NCI-H2171 (cell line): Measurements from ENCODE around the gene ADGRG2.
A peak's percentile ranks its signal among the peaks of the same experiment; 100 is the strongest.

Experiments
- DNase-seq: peaks from one replicate; lab custom pipeline; 2025; lab: John Stamatoyannopoulos, UW

Gene ADGRG2, protein sequence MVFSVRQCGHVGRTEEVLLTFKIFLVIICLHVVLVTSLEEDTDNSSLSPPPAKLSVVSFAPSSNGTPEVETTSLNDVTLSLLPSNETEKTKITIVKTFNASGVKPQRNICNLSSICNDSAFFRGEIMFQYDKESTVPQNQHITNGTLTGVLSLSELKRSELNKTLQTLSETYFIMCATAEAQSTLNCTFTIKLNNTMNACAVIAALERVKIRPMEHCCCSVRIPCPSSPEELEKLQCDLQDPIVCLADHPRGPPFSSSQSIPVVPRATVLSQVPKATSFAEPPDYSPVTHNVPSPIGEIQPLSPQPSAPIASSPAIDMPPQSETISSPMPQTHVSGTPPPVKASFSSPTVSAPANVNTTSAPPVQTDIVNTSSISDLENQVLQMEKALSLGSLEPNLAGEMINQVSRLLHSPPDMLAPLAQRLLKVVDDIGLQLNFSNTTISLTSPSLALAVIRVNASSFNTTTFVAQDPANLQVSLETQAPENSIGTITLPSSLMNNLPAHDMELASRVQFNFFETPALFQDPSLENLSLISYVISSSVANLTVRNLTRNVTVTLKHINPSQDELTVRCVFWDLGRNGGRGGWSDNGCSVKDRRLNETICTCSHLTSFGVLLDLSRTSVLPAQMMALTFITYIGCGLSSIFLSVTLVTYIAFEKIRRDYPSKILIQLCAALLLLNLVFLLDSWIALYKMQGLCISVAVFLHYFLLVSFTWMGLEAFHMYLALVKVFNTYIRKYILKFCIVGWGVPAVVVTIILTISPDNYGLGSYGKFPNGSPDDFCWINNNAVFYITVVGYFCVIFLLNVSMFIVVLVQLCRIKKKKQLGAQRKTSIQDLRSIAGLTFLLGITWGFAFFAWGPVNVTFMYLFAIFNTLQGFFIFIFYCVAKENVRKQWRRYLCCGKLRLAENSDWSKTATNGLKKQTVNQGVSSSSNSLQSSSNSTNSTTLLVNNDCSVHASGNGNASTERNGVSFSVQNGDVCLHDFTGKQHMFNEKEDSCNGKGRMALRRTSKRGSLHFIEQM

GRCh38 chrX:19121898-19122640, at the start of gene ADGRG2:
Gene ADGRG2 (minus strand): TSS chrX:19122468. CDS start chrX:19068834, 53,634 bp downstream.
- peak; percentile 23 for DNase-seq

GRCh38 chrX:19168609-19169008, 46.3 kb upstream of the ADGRG2 start:
- DNase-seq, result no peak

GRCh38 chrX:19162851-19163250, 40.6 kb upstream of the ADGRG2 start:
- no peak for DNase-seq

DNA sequence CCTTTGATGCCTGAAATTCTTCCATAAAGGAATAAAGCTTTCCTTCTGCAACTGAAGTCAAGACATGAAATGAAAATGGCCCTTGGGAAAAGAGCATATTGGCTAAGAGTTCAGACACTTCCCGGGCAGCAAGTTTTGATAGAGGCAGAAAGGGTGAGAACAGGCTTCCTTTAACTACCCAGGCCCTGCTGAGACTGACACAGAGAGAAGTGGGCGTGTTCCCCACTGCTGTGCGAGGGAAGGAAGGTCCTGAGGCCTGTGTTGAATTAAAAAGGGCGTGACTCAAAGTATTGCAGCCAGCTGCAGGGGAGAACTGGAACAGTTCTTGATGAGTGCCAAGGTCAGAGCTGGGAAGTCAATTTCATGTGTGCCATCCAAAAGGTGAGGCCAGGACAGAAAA, 33.9 kb upstream of the ADGRG2 start:
- no peak for DNase-seq

GRCh38 chrX:19152762-19153161, 30.5 kb upstream of the ADGRG2 start:
- DNase-seq, result no peak

DNA sequence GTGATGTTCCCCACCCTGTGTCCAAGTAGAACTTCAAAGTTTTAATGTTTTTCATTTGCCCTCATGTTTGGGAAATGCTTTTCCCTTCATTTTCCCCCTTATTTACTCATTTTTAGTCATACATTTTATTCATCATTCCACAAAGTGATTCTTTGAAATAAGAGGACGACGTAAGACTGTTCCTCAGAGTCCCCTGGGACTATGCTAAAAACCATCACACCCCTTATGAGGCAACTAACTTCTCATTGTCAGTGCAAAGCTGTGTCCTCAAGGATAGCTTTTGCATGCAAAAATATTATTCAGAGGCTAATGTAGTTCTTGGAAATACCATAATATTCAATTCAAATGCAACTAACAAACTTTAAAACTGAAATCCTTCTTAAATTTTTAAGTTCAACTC, 14.8 kb upstream of the ADGRG2 start:
- no peak for DNase-seq

DNA sequence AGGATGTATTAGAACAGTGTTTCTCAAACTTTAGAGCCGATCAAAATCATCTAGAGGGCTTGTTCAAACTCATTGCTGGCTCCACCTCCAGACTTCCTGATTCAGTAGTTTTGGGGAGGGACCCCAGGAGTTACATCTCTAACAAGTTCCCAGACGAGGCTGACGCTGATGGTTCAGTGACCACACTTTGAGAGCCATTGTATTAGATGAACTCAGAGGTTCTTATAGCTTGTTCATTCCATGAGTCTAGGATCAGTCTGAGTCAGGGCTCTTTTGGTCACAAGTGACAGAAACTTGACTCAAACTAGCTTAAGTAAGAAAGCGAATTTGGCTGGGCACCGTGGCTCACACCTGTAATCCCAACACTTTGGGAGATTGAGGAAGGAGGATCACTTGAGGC, 11.5 kb upstream of the ADGRG2 start:
- DNase-seq, result no peak

DNA sequence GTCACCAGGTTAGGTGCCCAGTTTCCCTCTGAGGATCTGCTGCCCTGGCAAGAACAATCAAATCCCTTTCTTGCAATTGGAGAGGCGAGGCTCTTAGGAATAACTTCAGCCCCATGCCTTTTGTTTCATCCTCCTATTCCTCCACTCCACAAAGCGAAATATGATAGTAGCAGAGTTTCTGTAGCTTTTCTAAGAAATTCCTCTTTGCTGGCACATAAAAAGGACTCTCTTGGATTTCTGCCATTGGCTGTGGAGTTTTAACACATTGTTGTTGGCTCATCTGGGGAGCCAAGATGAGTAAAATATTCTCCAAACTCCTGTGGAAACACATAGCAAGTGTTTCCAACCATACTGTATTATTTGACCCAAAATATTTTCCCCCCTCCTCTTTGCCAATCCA, 11.0 kb upstream of the ADGRG2 start:
- DNase-seq, result no peak

- DNase-seq, result no peak
Observed at GRCh38 chrX:19130628-19131027, 8.4 kb upstream of the ADGRG2 start.

DNA sequence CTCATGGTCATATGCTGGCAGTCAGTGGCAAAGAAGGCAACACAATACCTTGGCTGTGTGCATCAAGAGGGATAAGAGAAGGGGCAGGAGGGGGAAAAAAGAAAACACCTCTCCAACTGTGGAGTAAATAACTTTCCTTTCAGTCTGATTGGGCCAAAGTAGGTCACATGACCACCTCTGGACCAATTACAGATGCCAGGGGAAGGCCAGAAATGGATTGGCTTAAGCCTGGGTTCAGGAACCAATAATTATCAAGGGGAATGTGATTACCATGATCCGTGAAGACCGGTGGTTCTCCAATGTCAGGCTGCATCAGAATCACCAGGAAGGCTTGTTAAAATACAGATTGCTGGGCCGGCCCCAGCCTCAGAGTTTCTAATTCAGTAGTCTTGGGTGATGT, 7.4 kb upstream of the ADGRG2 start:
- no peak for DNase-seq

- no peak for DNase-seq
Observed at GRCh38 chrX:19127649-19128168, 5.4 kb upstream of the ADGRG2 start.

DNA sequence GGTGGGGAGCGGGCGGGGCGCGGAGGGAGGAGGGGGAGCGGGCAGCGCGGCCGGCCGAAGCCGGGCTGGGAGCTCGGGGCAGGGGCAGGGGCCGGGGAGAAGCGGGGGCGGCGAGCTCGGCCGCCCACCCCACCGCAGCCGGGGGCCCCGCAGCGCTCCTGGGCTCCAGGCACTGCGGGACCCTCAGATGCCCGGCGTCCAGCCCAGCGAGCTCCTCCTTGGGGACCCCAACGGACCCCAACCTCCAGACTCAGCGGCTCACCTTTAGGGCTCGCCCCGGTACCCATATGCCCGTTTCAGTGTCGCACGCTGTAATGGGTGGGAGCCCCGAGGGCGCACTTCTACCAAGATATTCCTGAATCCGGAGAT, 357 bp upstream of the ADGRG2 start:
- no peak for DNase-seq

DNA sequence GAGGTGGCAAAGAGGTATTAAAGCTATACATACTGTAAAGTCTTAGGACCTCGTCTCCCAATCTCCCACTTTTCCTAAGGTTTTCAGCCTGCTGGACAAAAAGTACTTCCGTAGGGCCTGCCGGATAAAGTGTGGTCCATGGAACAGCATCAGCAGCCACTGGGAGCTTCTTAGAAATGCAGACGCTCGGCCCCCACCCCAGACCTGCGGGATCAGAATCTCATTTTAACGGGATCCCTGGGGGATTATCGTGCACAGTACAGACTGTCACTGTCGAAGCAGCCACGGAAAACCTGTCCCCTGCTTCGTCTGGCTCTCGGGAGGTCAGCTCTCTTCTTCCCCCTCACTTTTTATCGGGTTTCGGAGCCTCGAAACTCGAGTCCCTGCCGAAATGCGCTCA, 802 bp downstream of the ADGRG2 start:
- DNase-seq, result no peak

DNA sequence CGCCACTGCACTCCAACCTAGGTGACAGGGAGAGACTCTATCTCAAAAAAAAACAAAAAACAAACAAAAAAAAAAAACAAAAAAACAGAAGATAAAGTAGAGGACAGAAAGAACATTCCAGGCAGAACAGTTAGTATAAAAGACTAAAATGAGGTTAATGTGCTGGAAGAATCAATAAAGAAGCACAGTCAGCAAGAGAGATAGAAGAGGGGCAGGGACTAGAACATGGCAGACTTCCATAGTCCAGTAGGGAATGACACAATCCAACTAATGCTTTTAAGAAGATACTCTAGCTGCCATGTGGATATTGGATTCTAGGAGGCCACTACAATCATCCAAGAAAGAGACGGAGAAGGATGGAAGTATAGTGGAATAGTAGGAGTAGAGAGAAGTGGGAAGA, 11.6 kb downstream of the ADGRG2 start:
- DNase-seq, result no peak

DNA sequence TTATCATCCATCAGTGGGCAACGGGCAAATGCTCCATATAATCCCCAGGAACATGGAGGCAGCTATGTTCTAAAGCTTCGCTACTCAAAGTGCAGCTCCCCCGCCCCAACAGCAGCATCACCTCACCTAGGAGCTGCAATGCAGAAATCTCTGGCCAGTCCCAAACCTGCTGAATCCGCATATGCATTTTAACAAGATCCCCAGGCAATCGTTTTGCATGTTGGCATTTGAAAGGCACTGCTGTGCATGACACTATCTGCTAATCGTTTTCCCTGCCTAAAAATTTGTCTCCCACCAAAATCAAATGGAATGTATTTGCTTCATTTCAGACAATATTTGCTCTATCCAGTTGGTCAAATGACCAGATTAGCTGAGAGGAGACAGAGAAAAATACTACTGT, 15.2 kb downstream of the ADGRG2 start:
- no peak for DNase-seq

GRCh38 chrX:19100586-19100985, 21.7 kb downstream of the ADGRG2 start:
- no peak for DNase-seq

GRCh38 chrX:19097553-19098283, 24.6 kb downstream of the ADGRG2 start:
- no peak for DNase-seq

DNA sequence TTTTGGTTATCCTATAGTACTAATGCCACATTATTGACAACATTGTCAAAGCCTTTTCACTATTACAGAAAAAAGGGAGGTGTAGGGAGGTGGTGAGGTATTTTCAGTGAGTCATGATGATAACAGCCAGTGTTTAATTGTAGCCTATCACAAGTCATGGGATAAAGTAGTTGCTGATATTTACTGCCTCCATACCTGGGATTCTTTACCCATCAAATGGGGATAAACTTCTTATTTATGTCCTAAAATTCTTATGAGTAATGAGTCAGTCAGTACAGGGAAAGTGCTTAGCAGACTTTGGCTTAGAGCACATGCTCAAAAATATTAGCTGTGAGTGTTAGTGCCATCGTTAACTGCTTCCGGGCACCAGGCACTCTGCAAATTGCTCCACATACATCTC, 25.7 kb downstream of the ADGRG2 start:
- DNase-seq, result no peak

DNA sequence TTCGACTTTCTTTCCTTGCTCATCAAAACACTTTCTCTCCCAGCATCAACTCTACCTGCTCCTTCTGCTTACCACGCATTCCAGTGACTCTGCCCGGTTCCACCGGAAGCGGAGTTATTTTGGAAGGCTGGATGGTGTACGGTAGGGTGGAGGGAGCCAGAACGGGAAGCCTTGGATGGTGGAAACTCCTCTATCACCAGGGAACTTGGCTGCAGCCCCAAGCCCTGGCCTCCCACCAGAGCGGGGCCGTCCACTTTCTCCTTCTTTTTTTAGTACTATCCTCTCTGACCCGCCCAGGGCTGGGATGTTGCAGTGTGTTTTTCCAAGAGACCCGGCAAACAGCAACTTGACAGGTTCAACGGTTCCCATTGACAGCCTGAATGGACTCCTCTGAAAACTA, 27.6 kb downstream of the ADGRG2 start:
- DNase-seq, result no peak

GRCh38 chrX:19091596-19091995, 30.7 kb downstream of the ADGRG2 start:
- no peak for DNase-seq

GRCh38 chrX:19089555-19090040, 32.7 kb downstream of the ADGRG2 start:
- DNase-seq, result no peak
